OCI-LY1 (cell line): ENCODE measurements around the gene MTFR2.

Experiments used
- EZH2 ChIP-seq: fragments of 200-600 bp; sonication (generic), shearing (Covaris generic); IDR thresholded peaks from 2 replicates; pipeline ENCODE4 v1.8.0; 2017; ENCODE audit warnings: borderline replicate concordance, mixed run types, mild to moderate bottlenecking, antibody characterized with exemption, low read length, moderate library complexity, mixed read lengths
- TF ChIP-seq, protein P1 (sequence below): fragments of 200-600 bp; sonication (generic), shearing (Covaris generic); IDR thresholded peaks from 2 replicates; pipeline ENCODE4 v1.5.1; 2017; ENCODE audit warnings: mild to moderate bottlenecking, antibody characterized with exemption, low read length, moderate library complexity, mixed read lengths

DNA sequence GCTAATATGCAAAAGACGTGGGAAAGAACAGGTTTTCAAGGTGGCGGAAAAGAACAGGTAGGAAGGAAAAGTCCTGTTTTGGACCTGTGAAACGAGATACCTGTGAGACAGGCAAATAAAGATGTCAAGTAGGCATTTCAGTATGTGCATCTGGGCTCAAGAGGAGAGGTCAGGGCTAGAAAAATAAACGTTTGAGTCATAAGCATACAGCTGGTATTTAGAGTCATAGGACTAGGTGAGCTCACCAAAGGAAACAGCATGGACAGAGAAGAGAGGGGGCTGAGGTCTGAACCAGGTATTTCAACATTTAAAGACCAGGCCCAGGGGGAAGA lies 14.9 kb downstream of the MTFR2 start:
- TF ChIP-seq, protein P1, sequence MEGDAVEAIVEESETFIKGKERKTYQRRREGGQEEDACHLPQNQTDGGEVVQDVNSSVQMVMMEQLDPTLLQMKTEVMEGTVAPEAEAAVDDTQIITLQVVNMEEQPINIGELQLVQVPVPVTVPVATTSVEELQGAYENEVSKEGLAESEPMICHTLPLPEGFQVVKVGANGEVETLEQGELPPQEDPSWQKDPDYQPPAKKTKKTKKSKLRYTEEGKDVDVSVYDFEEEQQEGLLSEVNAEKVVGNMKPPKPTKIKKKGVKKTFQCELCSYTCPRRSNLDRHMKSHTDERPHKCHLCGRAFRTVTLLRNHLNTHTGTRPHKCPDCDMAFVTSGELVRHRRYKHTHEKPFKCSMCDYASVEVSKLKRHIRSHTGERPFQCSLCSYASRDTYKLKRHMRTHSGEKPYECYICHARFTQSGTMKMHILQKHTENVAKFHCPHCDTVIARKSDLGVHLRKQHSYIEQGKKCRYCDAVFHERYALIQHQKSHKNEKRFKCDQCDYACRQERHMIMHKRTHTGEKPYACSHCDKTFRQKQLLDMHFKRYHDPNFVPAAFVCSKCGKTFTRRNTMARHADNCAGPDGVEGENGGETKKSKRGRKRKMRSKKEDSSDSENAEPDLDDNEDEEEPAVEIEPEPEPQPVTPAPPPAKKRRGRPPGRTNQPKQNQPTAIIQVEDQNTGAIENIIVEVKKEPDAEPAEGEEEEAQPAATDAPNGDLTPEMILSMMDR = no peak
- no peak for TF ChIP-seq EZH2
